ENCODE data around the gene TCF3. TPM values are rescaled to one million over a fixed set of nuclear protein-coding genes. Genes with fewer than 3 reads are reported as not detected.

TCF3 gene
- total and polyA plus RNA-seq, 2 donors (not counting 3 experiments of a cell fraction or from before 2014, with no cell fraction given), result 147 to 193 TPM

DNA sequence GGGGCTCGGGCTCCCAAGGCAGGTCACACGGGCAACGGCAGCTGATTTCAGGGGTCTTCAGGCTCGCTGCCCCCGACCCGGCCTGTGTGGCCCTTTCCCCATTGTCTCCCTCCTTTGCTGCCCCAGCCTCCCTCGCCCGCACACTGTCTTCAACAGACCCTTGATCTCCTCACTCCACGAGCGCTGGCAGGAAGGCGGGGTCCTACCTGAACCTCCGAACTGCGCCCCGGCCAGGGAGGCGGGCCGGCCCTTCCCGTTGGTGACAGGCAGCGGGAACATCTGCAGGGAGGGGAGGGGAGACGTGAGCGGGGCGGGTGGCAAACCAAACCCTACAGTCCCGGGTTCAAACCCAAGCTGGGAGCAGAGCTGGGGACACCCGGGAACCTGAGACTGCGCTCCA, 6.3 kb downstream of the TCF3 start:
- FAIRE-seq, result no peak
- dilution Hi-C loops (cut with MboI; ENCODE audit: extremely low pct_ligation_motif_present, low sequenced_read_pairs), result no loop called here
- Histone ChIP-seq H3K9me1 (replicated peaks; ENCODE audit: control insufficient read depth, extremely low read depth, insufficient read depth, low read length) (no peaks in the 10 kb centered on the region), H3K4me2 (ENCODE audit: insufficient read depth, low read length) (no peak overlapping the region), H3K9ac (replicated peaks; ENCODE audit: extremely low read depth, insufficient read depth, low read length) (no peak overlapping the region), H3K36me3 (ENCODE audit: control insufficient read depth in 2 of 2, extremely low read depth in 1 of 2, insufficient read depth in 2 of 2, low read length in 2 of 2) (peaks cover 5 to 47% of the 10 kb centered on the region in 2 experiments), H3K79me2 (ENCODE audit: control insufficient read depth, insufficient read depth, low read length) (peaks cover 45% of the 10 kb centered on the region), H3K4me3 (replicated peaks in 1 of 3; ENCODE audit: insufficient read depth in 1 of 3, low read depth in 1 of 3, low read length in 3 of 3) (no peak overlapping the region), H3K9me3 (replicated peaks; ENCODE audit: control insufficient read depth, insufficient read depth, low read length) (no peaks in the 10 kb centered on the region), H3K4me1 (ENCODE audit: control insufficient read depth, extremely low read depth, insufficient read depth, low read length) (peaks cover 2% of the 10 kb centered on the region), H3K27ac (ENCODE audit: insufficient read depth, low read depth, low read length) (no peak overlapping the region), H4K20me1 (replicated peaks; ENCODE audit: control insufficient read depth, extremely low read depth, insufficient read depth, low read length) (no peaks in the 10 kb centered on the region), H2AFZ (ENCODE audit: low read depth, low read length) (no peak overlapping the region), H3K27me3 (ENCODE audit: control insufficient read depth in 2 of 2, insufficient read depth in 2 of 2, low read length in 2 of 2) (no peaks in the 10 kb centered on the region)
- TF ChIP-seq CTCF (IDR thresholded peaks at IDR 0.05; ENCODE audit: extremely low read depth in 1 of 2, insufficient read depth in 1 of 2, low read depth in 1 of 2, low read length in 2 of 2) (no peak), POLR2A (IDR thresholded peaks at IDR 0.05; ENCODE audit: low read depth, low read length) (no peak), EZH2 (IDR thresholded peaks at IDR 0.05; ENCODE audit: borderline replicate concordance, low read depth, low read length, severe bottlenecking) (no peak), GATA2 (IDR thresholded peaks at IDR 0.05; ENCODE audit: insufficient read depth, insufficient read length, low read depth, low read length) (no peak), JUN (IDR thresholded peaks at IDR 0.05; ENCODE audit: borderline replicate concordance, insufficient read depth, insufficient read length, low read depth) (no peak), MAX (IDR thresholded peaks at IDR 0.05; ENCODE audit: insufficient read depth, insufficient read length) (no peak), MYC (IDR thresholded peaks at IDR 0.05; ENCODE audit: low read depth, low read length) (no peak), POLR2AphosphoS5 (IDR thresholded peaks at IDR 0.05; ENCODE audit: insufficient read depth, low read depth, low read length) (no peak), FOS (IDR thresholded peaks at IDR 0.05; ENCODE audit: borderline replicate concordance, insufficient read depth, low read length) (no peak)
- no peak for DNase-seq (ENCODE audit: low read depth, low spot score)
- ChIA-PET POLR2A (no interaction called here), CTCF (no interaction called here)
- intact Hi-C loops (cut with micrococcal nuclease), result no loop called here
- BruUV-seq (replicated peaks), result no TSS peak
